ENCODE results near the gene BTN2A1. TPM values are rescaled to one million over a fixed set of nuclear protein-coding genes. Genes with fewer than 3 reads are reported as not detected.

The BTN2A1 gene
- total and polyA plus RNA-seq, 2 of the 13 experiments (the other 11 are each of a cell fraction or from before 2014, with no cell fraction given) = 16.4 to 30.4 TPM

DNA sequence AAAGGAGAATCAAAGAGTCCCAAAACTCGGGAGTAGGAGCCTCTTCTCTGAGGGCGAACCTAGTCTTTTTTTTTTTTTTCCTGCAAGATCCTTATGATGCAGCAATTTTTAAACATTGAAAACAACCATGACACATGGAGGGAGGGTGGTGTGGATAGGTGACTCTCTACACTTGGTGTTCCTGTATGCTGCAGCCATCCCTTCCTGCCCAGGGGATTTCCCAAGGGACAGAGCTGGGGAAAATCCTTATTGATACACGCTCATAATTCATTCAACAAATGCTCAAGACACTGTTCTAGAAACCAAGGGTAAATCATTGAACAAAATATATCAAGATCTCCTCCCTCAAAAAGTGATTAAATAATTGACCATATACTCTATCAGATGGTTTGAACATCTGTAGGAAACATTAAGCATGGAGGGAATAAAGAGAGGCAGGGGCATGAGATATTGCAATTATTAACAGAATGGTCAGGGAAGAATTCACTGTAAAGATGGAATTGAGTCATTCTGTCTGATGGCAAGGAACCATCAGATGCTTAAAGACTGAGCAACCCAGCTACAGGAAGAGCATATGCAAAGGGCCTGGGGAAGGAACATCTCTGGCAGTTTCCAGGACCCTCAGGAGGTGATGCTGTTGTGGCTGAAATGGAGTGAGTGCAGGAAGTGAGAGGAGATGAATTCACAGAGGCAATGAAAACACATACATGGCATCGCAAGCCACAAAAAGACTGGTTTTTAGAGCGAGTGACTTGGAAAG lies 30.9 kb upstream of the BTN2A1 start:
- TF ChIP-seq HMGXB3 (CRISPR knock-in tag; IDR thresholded peaks at IDR 0.05; ENCODE audit: borderline replicate concordance) = no peak
- 93% methylated on average over 5 of the region's 5 CpGs for WGBS (ENCODE audit: low lambda C conversion rate)
- Histone ChIP-seq H3K4me2 (ENCODE audit: low read depth, low read length) (no peak overlapping the region), H3K79me2 (ENCODE audit: insufficient read depth, low read length) (no peaks in the 10 kb centered on the region), H2AFZ (ENCODE audit: low read length) (no peak overlapping the region), H3K27ac (ENCODE audit: extremely low read length, insufficient read depth, low read length) (no peak overlapping the region), H3K4me3 (replicated peaks in 1 of 3; ENCODE audit: insufficient read depth in 1 of 3, low read depth in 2 of 3, low read length in 3 of 3) (no peak overlapping the region), H3K9me3 (ENCODE audit: low read length) (no peaks in the 10 kb centered on the region), H3K36me3 (replicated peaks in 1 of 2; ENCODE audit: control insufficient read depth in 1 of 2, insufficient read depth in 2 of 2, low read length in 2 of 2) (peaks cover 7 to 24% of the 10 kb centered on the region in 2 experiments; a peak in 3 of 5 replicates), H3K27me3 (ENCODE audit: control insufficient read depth in 1 of 2, insufficient read depth in 2 of 2, low read length in 2 of 2) (no peaks in the 10 kb centered on the region), H3K4me1 (ENCODE audit: insufficient read depth, low read length) (peaks cover 19% of the 10 kb centered on the region), H3K9ac (ENCODE audit: insufficient read depth, low read depth, low read length) (no peak overlapping the region), H4K20me1 (ENCODE audit: insufficient read depth, low read length) (no peaks in the 10 kb centered on the region)
- no peak for ATAC-seq
- no peak for DNase-seq (ENCODE audit: low spot score)
- FAIRE-seq = no peak
- in situ Hi-C loops (cut with HindIII; ENCODE audit: extremely low pct_ligation_motif_present, low pct_unique_long_range_greater_than_20kb) = no loop called here
- CTCF ChIA-PET (ENCODE audit: low intra/inter-chr PET ratio, low total read pairs) = no interaction called here
- intact Hi-C loops (cut with micrococcal nuclease; ENCODE audit: unreplicated experiment) = no loop called here
- POLR2A ChIA-PET = no interaction called here
- no TSS peak for BruUV-seq (replicated peaks)

DNA sequence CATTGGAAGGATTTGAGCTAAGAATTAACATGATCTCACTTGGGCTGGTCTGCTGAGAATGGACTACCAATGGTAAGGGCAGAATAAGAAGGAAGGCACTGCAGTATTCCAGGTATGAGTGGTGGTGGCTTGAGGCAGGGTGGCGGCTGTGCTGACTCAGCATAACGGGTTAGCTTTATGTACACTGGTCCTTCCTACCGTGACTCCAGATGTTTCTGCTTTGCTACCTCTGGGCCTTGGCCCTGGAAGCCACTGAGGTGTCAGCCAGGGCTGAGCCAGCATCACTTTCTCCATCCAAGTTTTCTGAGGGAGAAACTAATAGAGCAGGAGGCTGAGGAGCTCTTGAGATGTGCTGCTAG lies 30.3 kb upstream of the BTN2A1 start:
- H3K27ac ChIP-seq (ENCODE audit: extremely low read length, insufficient read depth, low read length) = no peak overlapping the region
- H2AFZ ChIP-seq (ENCODE audit: low read length) = no peak overlapping the region
- intact Hi-C loops (cut with micrococcal nuclease; ENCODE audit: unreplicated experiment) = no loop called here
- H3K27me3 ChIP-seq (ENCODE audit: control insufficient read depth in 1 of 2, insufficient read depth in 2 of 2, low read length in 2 of 2) = no peaks in the 10 kb centered on the region
- in situ Hi-C loops (cut with HindIII; ENCODE audit: extremely low pct_ligation_motif_present, low pct_unique_long_range_greater_than_20kb) = no loop called here
- WGBS (ENCODE audit: low lambda C conversion rate) = 97% methylated on average over 3 of the region's 3 CpGs
- H3K4me3 ChIP-seq (replicated peaks in 1 of 3; ENCODE audit: insufficient read depth in 1 of 3, low read depth in 2 of 3, low read length in 3 of 3) = no peak overlapping the region
- ATAC-seq = no peak
- H3K9me3 ChIP-seq (ENCODE audit: low read length) = no peaks in the 10 kb centered on the region
- H3K36me3 ChIP-seq (replicated peaks in 1 of 2; ENCODE audit: control insufficient read depth in 1 of 2, insufficient read depth in 2 of 2, low read length in 2 of 2) = peaks cover 7 to 25% of the 10 kb centered on the region in 2 experiments; a peak in 3 of 5 replicates
- no peaks in the 10 kb centered on the region for H3K79me2 ChIP-seq (ENCODE audit: insufficient read depth, low read length)
- peaks cover 20% of the 10 kb centered on the region for H3K4me1 ChIP-seq (ENCODE audit: insufficient read depth, low read length)
- DNase-seq (ENCODE audit: low spot score) = no peak
- no peak overlapping the region for H3K4me2 ChIP-seq (ENCODE audit: low read depth, low read length)
- H3K9ac ChIP-seq (ENCODE audit: insufficient read depth, low read depth, low read length) = no peak overlapping the region
- ChIA-PET CTCF (ENCODE audit: low intra/inter-chr PET ratio, low total read pairs) (no interaction called here), POLR2A (no interaction called here)
- no peak for FAIRE-seq
- no peaks in the 10 kb centered on the region for H4K20me1 ChIP-seq (ENCODE audit: insufficient read depth, low read length)
- no TSS peak for BruUV-seq (replicated peaks)
- TF ChIP-seq MAFG (CRISPR knock-in tag; IDR thresholded peaks at IDR 0.05) (peak; percentile 69; the same call in 1 of the 2 replicates), ZNF251 (CRISPR knock-in tag; IDR thresholded peaks at IDR 0.05) (no peak), DNMT1 (CRISPR knock-in tag; IDR thresholded peaks at IDR 0.05) (no peak), MAFF (IDR thresholded peaks at IDR 0.05; ENCODE audit: low read depth, low read length) (peak; percentile 99), ZKSCAN1 (IDR thresholded peaks at IDR 0.05; ENCODE audit: low read length) (no peak), MAFK (conservative IDR thresholded peaks at IDR 0.05 in 1 of 2, IDR thresholded peaks at IDR 0.05 in 1 of 2; ENCODE audit: low read length in 2 of 2) (peak; percentile 99 to 100), RBM22 (optimal IDR thresholded peaks at IDR 0.05; ENCODE audit: low read length) (no peak), SMAD1 (CRISPR knock-in tag; IDR thresholded peaks at IDR 0.05; ENCODE audit: borderline replicate concordance, low read depth) (no peak)
- TF ChIP-seq, protein P1, sequence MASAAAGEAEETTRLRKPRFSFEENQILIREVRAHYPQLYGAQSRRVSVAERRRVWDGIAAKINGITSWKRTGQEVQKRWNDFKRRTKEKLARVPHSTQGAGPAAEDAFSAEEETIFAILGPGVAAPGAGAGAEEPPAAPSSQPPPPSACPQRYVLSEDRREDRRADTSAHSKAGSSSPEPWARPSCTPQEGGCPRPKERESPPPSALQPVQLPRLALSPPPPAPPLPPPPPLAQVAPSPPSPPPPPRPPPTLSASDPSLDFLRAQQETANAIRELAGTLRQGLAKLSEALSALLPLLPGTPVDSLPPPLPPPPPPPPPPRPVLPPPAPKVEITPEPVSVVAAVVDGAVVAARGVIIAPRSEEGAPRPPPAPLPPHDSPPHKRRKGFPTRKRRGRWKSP (CRISPR knock-in tag; IDR thresholded peaks at IDR 0.05) = no peak
